Measurements from ENCODE around the gene TRIM14.

TRIM14 gene

GRCh38 chr9:98144076-98144475, 25.1 kb upstream of the TRIM14 start:
- H3K4me3 ChIP-seq (ENCODE audit: control insufficient read depth, low read depth, low read length), result no peak overlapping the region
- no peak for DNase-seq (ENCODE audit: low read depth)
- TF ChIP-seq CTCF (IDR thresholded peaks at IDR 0.05; ENCODE audit: control insufficient read depth, insufficient read depth, low read depth, low read length, missing control alignments), result no peak

DNA sequence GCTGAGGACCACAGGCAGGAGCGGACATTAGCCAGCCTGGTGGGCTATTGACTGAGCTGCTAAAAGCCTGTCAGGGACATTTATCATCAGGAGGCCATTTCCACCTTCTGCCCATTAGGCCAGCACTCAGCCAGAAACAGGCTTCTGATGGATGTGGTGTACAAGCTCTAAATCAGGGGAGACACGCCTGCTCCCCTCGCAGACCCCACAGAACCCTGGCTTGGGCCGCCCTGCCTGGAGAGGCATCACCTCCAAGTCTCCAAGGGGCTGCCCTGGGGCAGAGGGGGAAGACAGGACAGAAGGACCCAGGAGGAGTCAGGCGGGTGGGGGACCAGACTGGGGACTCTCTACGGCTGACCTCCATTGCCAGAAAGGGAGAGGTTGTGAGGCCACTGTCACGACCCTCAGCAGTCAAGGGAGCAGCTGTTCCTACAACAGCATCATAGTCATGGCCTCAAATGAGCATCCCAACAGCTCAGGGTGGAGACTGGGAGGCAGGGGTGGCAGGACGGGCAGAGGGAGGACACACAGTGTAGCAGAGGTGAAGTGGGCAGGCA, 24.0 kb upstream of the TRIM14 start:
- no peak for TF ChIP-seq CTCF (IDR thresholded peaks at IDR 0.05; ENCODE audit: control insufficient read depth, insufficient read depth, low read depth, low read length, missing control alignments)
- no peak overlapping the region for H3K4me3 ChIP-seq (ENCODE audit: control insufficient read depth, low read depth, low read length)
- DNase-seq (ENCODE audit: low read depth), result no peak

GRCh38 chr9:98142182-98142907, 23.3 kb upstream of the TRIM14 start:
- no peak overlapping the region for H3K4me3 ChIP-seq (ENCODE audit: control insufficient read depth, low read depth, low read length)
- no peak for TF ChIP-seq CTCF (IDR thresholded peaks at IDR 0.05; ENCODE audit: control insufficient read depth, insufficient read depth, low read depth, low read length, missing control alignments)
- no peak for DNase-seq (ENCODE audit: low read depth)

DNA sequence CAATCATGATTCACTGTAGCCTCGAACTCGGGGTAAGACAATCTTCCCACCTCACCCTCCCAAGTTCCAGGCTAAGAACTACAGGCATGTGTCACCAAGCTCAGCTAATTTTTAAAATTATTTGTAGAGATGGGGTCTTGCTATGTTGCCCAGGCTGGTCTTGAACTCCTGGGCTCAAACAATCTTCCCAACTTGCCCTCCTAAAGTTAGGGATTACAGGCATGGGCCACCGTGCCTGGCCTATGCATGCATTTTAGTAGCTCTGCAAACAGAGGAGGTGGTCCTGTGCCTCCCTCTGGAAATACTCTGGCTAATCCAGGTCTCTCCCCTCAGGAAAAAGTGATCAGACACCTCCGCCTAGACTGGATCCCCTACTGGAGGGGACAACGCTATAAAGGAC, 21.5 kb upstream of the TRIM14 start:
- TF ChIP-seq CTCF (IDR thresholded peaks at IDR 0.05; ENCODE audit: control insufficient read depth, insufficient read depth, low read depth, low read length, missing control alignments), result no peak
- no peak for DNase-seq (ENCODE audit: low read depth)
- H3K4me3 ChIP-seq (ENCODE audit: control insufficient read depth, low read depth, low read length), result no peak overlapping the region

- no peak for TF ChIP-seq CTCF (IDR thresholded peaks at IDR 0.05; ENCODE audit: control insufficient read depth, insufficient read depth, low read depth, low read length, missing control alignments)
- no peak overlapping the region for H3K4me3 ChIP-seq (ENCODE audit: control insufficient read depth, low read depth, low read length)
- no peak for DNase-seq (ENCODE audit: low read depth)
Measured at GRCh38 chr9:98136489-98136888, 17.5 kb upstream of the TRIM14 start.

DNA sequence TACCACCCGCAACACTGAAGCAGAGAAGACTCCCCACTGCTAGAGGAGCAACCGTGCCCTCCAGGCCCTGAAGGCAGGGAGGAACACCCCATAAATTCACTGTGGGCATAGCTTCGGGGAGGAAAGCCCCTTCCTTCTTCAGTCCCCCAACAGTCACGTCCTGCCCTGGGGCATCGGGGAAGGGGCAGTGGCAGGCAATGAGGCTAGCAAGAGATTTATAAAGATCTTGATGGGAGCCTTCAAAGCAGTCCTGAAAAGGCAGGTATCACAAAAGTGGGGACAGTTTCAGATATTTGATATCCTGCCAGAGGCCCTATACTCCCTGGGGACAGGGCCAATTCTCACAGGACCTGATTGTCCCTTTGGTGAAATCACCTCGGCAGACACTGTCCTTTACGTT, 16.9 kb upstream of the TRIM14 start:
- no peak for TF ChIP-seq CTCF (IDR thresholded peaks at IDR 0.05; ENCODE audit: control insufficient read depth, insufficient read depth, low read depth, low read length, missing control alignments)
- no peak for DNase-seq (ENCODE audit: low read depth)
- no peak overlapping the region for H3K4me3 ChIP-seq (ENCODE audit: control insufficient read depth, low read depth, low read length)

Measured in AG09309 (cell line).